HepG2 (cell line): ENCODE measurements around the gene CCDC6. TPM values are rescaled to one million over a fixed set of nuclear protein-coding genes. Genes with fewer than 3 reads are reported as not detected.

Experiments
- ATAC-seq: fragments of 200-7000 bp; cut with Tn5 transposase; 3 replicates; pipeline ENCODE4 v1.9.1; 2020; ENCODE audit warnings: mild to moderate bottlenecking, moderate library complexity
- BruUV-seq: library from RNA; stranded (reverse); fragments of 400-500 nt; replicated peaks from 2 replicates; lab custom pipeline; 2021; lab: Mats Ljungman, UMichigan
- CTCF ChIA-PET: fragments of 300-600 bp; formaldehyde crosslinking; extraction: SDS; loops from one replicate; lab custom pipeline; 2021; ENCODE audit warnings: low total read pairs, inconsistent platforms, low intra/inter-chr PET ratio; lab: Yijun Ruan, JAX
- POLR2A ChIA-PET: fragments of 350-600 bp; sonication (Branson Sonifier 250); formaldehyde crosslinking; loops from one replicate; lab custom pipeline; 2020; ENCODE audit warnings: antibody characterized with exemption, inconsistent platforms; lab: Yijun Ruan, JAX
- DNase-seq: peaks from one replicate; pipeline ENCODE4 v3.0.0-alpha.2; 2015; ENCODE audit warnings: low spot score
- FAIRE-seq: peaks from 3 replicates; lab custom pipeline; 2011; peaks lifted over from hg19 to GRCh38; lab: Jason Lieb, UNC
- H2AFZ ChIP-seq: one replicate; pipeline ENCODE4 v1.6.1; 2011; ENCODE audit warnings: low read length, inconsistent platforms
- H3K27ac ChIP-seq: fragments of 300-600 bp; 3 replicates; pipeline ENCODE4 v1.8.0; 2011; ENCODE audit warnings: mixed run types, mild to moderate bottlenecking, mixed read lengths, low read length, inconsistent platforms; ENCODE audit not compliant: insufficient read depth; ENCODE audit errors: extremely low read length
- H3K27me3 ChIP-seq, 2 experiments: fragments of 200-600 bp in 1 of 2; 2 replicates in 1 of 2; 3 replicates in 1 of 2; pipeline versions ENCODE4 v1.6.0 to v1.8.0; 2011; ENCODE audit warnings: low read length in 2 of 2, mild to moderate bottlenecking in 2 of 2, moderate library complexity in 2 of 2, inconsistent platforms in 1 of 2; ENCODE audit not compliant: insufficient read depth in 2 of 2, control insufficient read depth in 1 of 2
- H3K36me3 ChIP-seq, 2 experiments: fragments of 200-600 bp in 1 of 2; replicated peaks in 1 of 2; 2 replicates in 1 of 2; 3 replicates in 1 of 2; pipeline versions ENCODE4 v1.5.1 to v1.8.0; 2011; ENCODE audit warnings: low read length in 2 of 2, inconsistent platforms in 1 of 2; ENCODE audit not compliant: insufficient read depth in 2 of 2, control insufficient read depth in 1 of 2
- H3K4me1 ChIP-seq: 2 replicates; pipeline ENCODE4 v1.5.1; 2012; ENCODE audit warnings: low read length, inconsistent platforms; ENCODE audit not compliant: insufficient read depth
- H3K4me2 ChIP-seq: 2 replicates; pipeline ENCODE4 v1.6.0; 2011; ENCODE audit warnings: low read depth, low read length, inconsistent platforms
- H3K4me3 ChIP-seq, 3 experiments: fragments of 200-600 bp in 1 of 3; sonication (generic), shearing (Covaris generic) in 1 of 3; replicated peaks in 1 of 3; 2 replicates each; pipeline ENCODE4 v1.5.1; 2011 to 2016; ENCODE audit warnings: low read length in 3 of 3, inconsistent platforms in 2 of 3, low read depth in 2 of 3, mild to moderate bottlenecking in 2 of 3, control low read depth in 1 of 3, mixed read lengths in 1 of 3; ENCODE audit not compliant: insufficient read depth in 1 of 3
- H3K79me2 ChIP-seq: one replicate; pipeline ENCODE4 v1.6.1; 2011; ENCODE audit warnings: low read length, inconsistent platforms; ENCODE audit not compliant: insufficient read depth
- H3K9ac ChIP-seq: 2 replicates; pipeline ENCODE4 v1.6.0; 2011; ENCODE audit warnings: mild to moderate bottlenecking, low read depth, low read length, inconsistent platforms; ENCODE audit not compliant: insufficient read depth
- H3K9me3 ChIP-seq: 2 replicates; pipeline ENCODE4 v1.5.1; 2012; ENCODE audit warnings: mild to moderate bottlenecking, low read length
- H4K20me1 ChIP-seq: 2 replicates; pipeline ENCODE4 v1.6.0; 2011; ENCODE audit warnings: inconsistent platforms, mild to moderate bottlenecking, low read length, moderate library complexity; ENCODE audit not compliant: insufficient read depth
- CCAR2 ChIP-seq: fragments of 200-400 bp; formaldehyde crosslinking; optimal IDR thresholded peaks from 2 replicates; pipeline ENCODE3; 2018; ENCODE audit warnings: low read depth, mild to moderate bottlenecking, low read length, moderate library complexity
- DNMT3B ChIP-seq: conservative IDR thresholded peaks from 2 replicates; pipeline ENCODE4 v1.6.1; 2016; ENCODE audit warnings: missing biosample characterization, control low read depth
- ETV5 ChIP-seq: IDR thresholded peaks from 2 replicates; pipeline ENCODE4 v1.6.1; 2018; ENCODE audit warnings: missing biosample characterization, missing genetic modification reagents, inconsistent platforms, borderline replicate concordance
- FOXK1 ChIP-seq: sonication (generic); formaldehyde crosslinking; IDR thresholded peaks from 2 replicates; pipeline ENCODE4 v1.4.0; 2020; ENCODE audit warnings: low read depth, missing genetic modification reagents, borderline replicate concordance
- HDAC2 ChIP-seq: sonication (generic); formaldehyde crosslinking; IDR thresholded peaks from 2 replicates; pipeline ENCODE4 v1.4.0; 2020; ENCODE audit warnings: missing genetic modification reagents
- HOMEZ ChIP-seq: IDR thresholded peaks from 2 replicates; pipeline ENCODE4 v1.6.1; 2016; ENCODE audit warnings: low read depth
- IKZF4 ChIP-seq: sonication (generic); formaldehyde crosslinking; IDR thresholded peaks from 2 replicates; pipeline ENCODE4 v1.5.1; 2020; ENCODE audit warnings: borderline replicate concordance, mild to moderate bottlenecking, low read depth, missing genetic modification reagents; ENCODE audit errors: not compliant biosample characterization
- KMT2A ChIP-seq: sonication (generic); formaldehyde crosslinking; IDR thresholded peaks from 2 replicates; pipeline ENCODE4 v1.4.0; 2020; ENCODE audit warnings: missing genetic modification reagents
- MBNL3 ChIP-seq: fragments of 250-450 bp; sonication (Bioruptor Pico); conservative IDR thresholded peaks from 2 replicates; pipeline ENCODE4 v1.8.0; 2022; ENCODE audit warnings: mild to moderate bottlenecking, inconsistent platforms
- MED1 ChIP-seq: sonication (generic); formaldehyde crosslinking; IDR thresholded peaks from 2 replicates; pipeline ENCODE4 v1.4.0; 2020; ENCODE audit warnings: missing genetic modification reagents
- NR2F2 ChIP-seq: IDR thresholded peaks from 2 replicates; pipeline ENCODE4 v1.6.1; 2012; ENCODE audit warnings: low read depth, inconsistent platforms, borderline replicate concordance
- SMAD3 ChIP-seq: sonication (generic); formaldehyde crosslinking; IDR thresholded peaks from 2 replicates; pipeline ENCODE4 v1.4.0; 2020; ENCODE audit warnings: missing genetic modification reagents
- SMYD3 ChIP-seq: sonication (generic); formaldehyde crosslinking; IDR thresholded peaks from 2 replicates; pipeline ENCODE4 v1.8.1; 2023; ENCODE audit warnings: mild to moderate bottlenecking, missing genetic modification reagents
- STAG1 ChIP-seq: sonication (generic); formaldehyde crosslinking; IDR thresholded peaks from 2 replicates; pipeline ENCODE4 v1.4.0; 2020; ENCODE audit warnings: missing genetic modification reagents
- ZBTB7B ChIP-seq: sonication (generic); formaldehyde crosslinking; IDR thresholded peaks from 2 replicates; pipeline ENCODE4 v1.4.0; 2020; ENCODE audit warnings: missing genetic modification reagents
- ZFP36 ChIP-seq: fragments of 150-350 bp; IDR thresholded peaks from 2 replicates; pipeline ENCODE4 v1.6.1; 2018; ENCODE audit warnings: borderline replicate concordance, low read length, low read depth; ENCODE audit not compliant: partially characterized antibody
- ZFX ChIP-seq: sonication (generic); formaldehyde crosslinking; IDR thresholded peaks from 2 replicates; pipeline ENCODE4 v1.4.0; 2020; ENCODE audit warnings: mild to moderate bottlenecking, low read depth, missing genetic modification reagents, moderate library complexity
- ZNF646 ChIP-seq: sonication (generic); formaldehyde crosslinking; IDR thresholded peaks from 2 replicates; pipeline ENCODE4 v1.9.0; 2021; ENCODE audit warnings: mild to moderate bottlenecking, missing genetic modification reagents
- WGBS: methylation state at CpG from one replicate; pipeline ENCODE4 v1.1.6; 2017; ENCODE audit warnings: low lambda C conversion rate; 5-methylcytosine and 5-hydroxymethylcytosine counted together
- in situ Hi-C: cut with HindIII; loops from 2 replicates; pipeline ENCODE4 v1.10.0; 2017; ENCODE audit warnings: low pct_unique_long_range_greater_than_20kb; ENCODE audit not compliant: extremely low pct_ligation_motif_present
- intact Hi-C: fragments of 100-400 bp; cut with micrococcal nuclease; formaldehyde crosslinking; loops from one replicate; pipeline ENCODE4 v1.10.0; 2022; ENCODE audit not compliant: unreplicated experiment
- polyA plus RNA-seq, 8 experiments: library from polyadenylated mRNA; depleted of rRNA in 3 of 8; stranded (reverse) in 7 of 8; unstranded in 1 of 8; fragments of >200 nt; fragmentation: Illumina TruSeq in 4 of 8; extraction: Trizol in 4 of 8; gene quantifications; 2 replicates each; pipeline versions ENCODE4 v1.2.1 to v1.2.3, GENCODE V29; 2011 to 2016; ENCODE audit warnings: low read depth in 4 of 8, missing spikeins in 1 of 8, mixed read lengths in 1 of 8; ENCODE audit not compliant: insufficient read depth in 1 of 8
- total RNA-seq, 5 experiments: library from RNA; depleted of rRNA; stranded (reverse); fragments of >200 nt; fragmentation: Illumina TruSeq; extraction: Trizol; gene quantifications; 2 replicates each; pipeline ENCODE4 v1.2.3, GENCODE V29; 2016; ENCODE audit warnings: low read depth in 1 of 5

Gene CCDC6
- total and polyA plus RNA-seq, 2 of the 13 experiments (the other 11 are each of a cell fraction or from before 2014, with no cell fraction given), result 17.9 to 18.3 TPM

- POLR2A ChIA-PET, result no interaction called here
- no TSS peak for BruUV-seq
Observed at GRCh38 chr10:59856104-59856503, 50.3 kb downstream of the CCDC6 start.

More at GRCh38 chr10:59856104-59856503, 50.3 kb downstream of the CCDC6 start:
- Histone ChIP-seq H3K4me2 (no peak overlapping the region), H2AFZ (no peak overlapping the region), H4K20me1 (0 out of 2 replicates have a peak, but pooled peaks cover 3% of the 10 kb centered on the region), H3K9me3 (no peaks in the 10 kb centered on the region), H3K27ac (no peak overlapping the region), H3K4me3 (no peak overlapping the region), H3K36me3 (peaks cover 0 to 1% of the 10 kb centered on the region in 2 experiments; a peak in 1 of 5 replicates), H3K4me1 (no peaks in the 10 kb centered on the region), H3K9ac (no peak overlapping the region), H3K79me2 (peaks cover 36% of the 10 kb centered on the region), H3K27me3 (no peaks in the 10 kb centered on the region)
- TF ChIP-seq CCAR2 (no peak), FOXK1 (no peak), ZNF646 (CRISPR knock-in tag) (no peak), IKZF4 (no peak), SMAD3 (CRISPR knock-in tag) (no peak), ZBTB7B (no peak), ETV5 (CRISPR knock-in tag) (no peak), SMYD3 (no peak), DNMT3B (CRISPR knock-in tag) (no peak), MBNL3 (CRISPR knock-in tag) (no peak), ZFP36 (no peak), KMT2A (CRISPR knock-in tag) (no peak), MED1 (CRISPR knock-in tag) (no peak), STAG1 (CRISPR knock-in tag) (no peak), ZFX (CRISPR knock-in tag) (no peak), NR2F2 (no peak), HDAC2 (CRISPR knock-in tag) (no peak), HOMEZ (CRISPR knock-in tag) (no peak)
- DNase-seq (no peak), ATAC-seq (no peak), FAIRE-seq (no peak)
- 78% methylated on average over 3 of the region's 3 CpGs for WGBS
- CTCF ChIA-PET, result no interaction called here
- in situ Hi-C loops (loop anchor here (25.0 kb wide), 1 partner anchor 181 kb away; no protein-coding TSS in a partner anchor), intact Hi-C loops (no loop called here)
